Measurements from ENCODE around the gene KHDC1L. TPM values are rescaled to one million over a fixed set of nuclear protein-coding genes. Genes with fewer than 3 reads are reported as not detected.

The KHDC1L gene
- total RNA-seq, 4 donors from 2014 or later: not detected

DNA sequence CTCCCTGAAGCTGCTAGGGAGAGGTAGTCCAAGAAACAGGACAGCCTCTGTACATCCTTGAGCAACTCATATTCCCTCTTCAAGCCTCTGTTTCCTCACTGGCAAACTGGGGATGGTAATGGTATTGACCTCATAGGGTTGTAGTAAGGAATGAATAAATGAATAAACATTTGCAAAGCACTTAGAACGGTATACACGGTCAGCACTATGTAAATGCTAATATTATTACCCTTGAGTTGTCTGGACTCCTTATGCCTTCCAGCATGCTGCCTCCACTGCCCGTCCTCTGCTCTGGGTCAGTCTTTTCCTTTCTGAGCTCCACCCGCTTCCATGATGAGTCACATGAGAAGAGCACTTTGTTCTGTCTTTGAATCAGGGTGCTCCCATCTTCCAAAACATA is 50.6 kb downstream of the KHDC1L start:
- H3K9me3 ChIP-seq: no peaks in the 10 kb centered on the region
- no peak for DNase-seq (ENCODE audit: low spot score in 2 of 2)
- H3K27me3 ChIP-seq: peaks cover 9% of the 10 kb centered on the region
- TF ChIP-seq POLR2AphosphoS5 (IDR thresholded peaks at IDR 0.05) (no peak), EP300 (IDR thresholded peaks at IDR 0.05) (no peak), POLR2A (IDR thresholded peaks at IDR 0.05) (no peak)
- TF ChIP-seq, protein P1, sequence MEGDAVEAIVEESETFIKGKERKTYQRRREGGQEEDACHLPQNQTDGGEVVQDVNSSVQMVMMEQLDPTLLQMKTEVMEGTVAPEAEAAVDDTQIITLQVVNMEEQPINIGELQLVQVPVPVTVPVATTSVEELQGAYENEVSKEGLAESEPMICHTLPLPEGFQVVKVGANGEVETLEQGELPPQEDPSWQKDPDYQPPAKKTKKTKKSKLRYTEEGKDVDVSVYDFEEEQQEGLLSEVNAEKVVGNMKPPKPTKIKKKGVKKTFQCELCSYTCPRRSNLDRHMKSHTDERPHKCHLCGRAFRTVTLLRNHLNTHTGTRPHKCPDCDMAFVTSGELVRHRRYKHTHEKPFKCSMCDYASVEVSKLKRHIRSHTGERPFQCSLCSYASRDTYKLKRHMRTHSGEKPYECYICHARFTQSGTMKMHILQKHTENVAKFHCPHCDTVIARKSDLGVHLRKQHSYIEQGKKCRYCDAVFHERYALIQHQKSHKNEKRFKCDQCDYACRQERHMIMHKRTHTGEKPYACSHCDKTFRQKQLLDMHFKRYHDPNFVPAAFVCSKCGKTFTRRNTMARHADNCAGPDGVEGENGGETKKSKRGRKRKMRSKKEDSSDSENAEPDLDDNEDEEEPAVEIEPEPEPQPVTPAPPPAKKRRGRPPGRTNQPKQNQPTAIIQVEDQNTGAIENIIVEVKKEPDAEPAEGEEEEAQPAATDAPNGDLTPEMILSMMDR (IDR thresholded peaks at IDR 0.05): no peak
- H3K36me3 ChIP-seq: no peaks in the 10 kb centered on the region
- no peaks in the 10 kb centered on the region for H3K4me1 ChIP-seq
- H3K27ac ChIP-seq: no peak overlapping the region
- WGBS: 88% methylated on average over 4 of the region's 4 CpGs
- no peak overlapping the region for H3K4me3 ChIP-seq

Other genes with a start within 250 kb of the KHDC1L start
- not detected for gene KHDC1, start 37.7 kb upstream of the KHDC1L start, total RNA-seq
- gene DPPA5, start 128.8 kb upstream of the KHDC1L start, total RNA-seq: not detected
- gene KHDC3L, start 137.2 kb upstream of the KHDC1L start, total RNA-seq: not detected
- gene OOEP, start 144.4 kb upstream of the KHDC1L start, total RNA-seq: under 1 TPM in 1 of 4 donors, not detected in 3; 0.87 TPM
- 1 to 10 TPM in 1 of 4 donors, under 1 TPM in 3; 0.34 to 3.1 (median 0.60) TPM for gene DDX43, start 169.3 kb upstream of the KHDC1L start, total RNA-seq
- 1 to 10 TPM in 3 of 4 donors, under 1 TPM in 1; 0.79 to 4.3 (median 1.6) TPM for gene CGAS, start 226.8 kb upstream of the KHDC1L start, total RNA-seq
- 10 to 100 TPM; 12.9 to 34.3 (median 23.9) TPM for gene MTO1, start 236.2 kb upstream of the KHDC1L start, total RNA-seq